ENCODE measurements around the gene IQSEC3.

- TF ChIP-seq POLR2A (IDR thresholded peaks at IDR 0.05; ENCODE audit: low read depth, low read length) (no peak), POLR2AphosphoS5 (IDR thresholded peaks at IDR 0.05; ENCODE audit: low read depth, low read length) (no peak)
Measured at GRCh38 chr12:174124-174523, 107.6 kb downstream of the IQSEC3 start.
